ENCODE results near the gene ASTN2. TPM values are rescaled to one million over a fixed set of nuclear protein-coding genes. Genes with fewer than 3 reads are reported as not detected.

Gene ASTN2
- total and polyA plus RNA-seq, 9 donors = 1.8 to 6.4 (median 3.2) TPM

GRCh38 chr9:116423149-116423548 lies 991.7 kb downstream of the ASTN2 start:
- Histone ChIP-seq H3K9me3 (no peaks in the 10 kb centered on the region), H3K4me3 (no peak overlapping the region), H3K27ac (no peak overlapping the region), H3K4me1 (ENCODE audit: insufficient read depth) (no peaks in the 10 kb centered on the region), H3K27me3 (no peaks in the 10 kb centered on the region), H3K36me3 (no peaks in the 10 kb centered on the region)
- intact Hi-C loops (cut with DNase I) = no loop called here
- WGBS, 3 donors = 81 to 96% (median 95%) methylated on average over 1 of the region's 1 CpG
- DNase-seq = no peak
- TF ChIP-seq POLR2A (IDR thresholded peaks at IDR 0.05) = no peak

GRCh38 chr9:116422119-116422979 lies 992.5 kb downstream of the ASTN2 start:
- Histone ChIP-seq H3K27ac (no peak overlapping the region), H3K36me3 (no peaks in the 10 kb centered on the region), H3K9me3 (no peaks in the 10 kb centered on the region), H3K4me3 (no peak overlapping the region), H3K4me1 (ENCODE audit: insufficient read depth) (no peaks in the 10 kb centered on the region), H3K27me3 (no peaks in the 10 kb centered on the region)
- intact Hi-C loops (cut with DNase I) = no loop called here
- 89 to 96% (median 94%) methylated on average over 5 of the region's 5 CpGs for WGBS, 3 donors
- TF ChIP-seq POLR2A (IDR thresholded peaks at IDR 0.05) = no peak
- DNase-seq = no peak

DNA sequence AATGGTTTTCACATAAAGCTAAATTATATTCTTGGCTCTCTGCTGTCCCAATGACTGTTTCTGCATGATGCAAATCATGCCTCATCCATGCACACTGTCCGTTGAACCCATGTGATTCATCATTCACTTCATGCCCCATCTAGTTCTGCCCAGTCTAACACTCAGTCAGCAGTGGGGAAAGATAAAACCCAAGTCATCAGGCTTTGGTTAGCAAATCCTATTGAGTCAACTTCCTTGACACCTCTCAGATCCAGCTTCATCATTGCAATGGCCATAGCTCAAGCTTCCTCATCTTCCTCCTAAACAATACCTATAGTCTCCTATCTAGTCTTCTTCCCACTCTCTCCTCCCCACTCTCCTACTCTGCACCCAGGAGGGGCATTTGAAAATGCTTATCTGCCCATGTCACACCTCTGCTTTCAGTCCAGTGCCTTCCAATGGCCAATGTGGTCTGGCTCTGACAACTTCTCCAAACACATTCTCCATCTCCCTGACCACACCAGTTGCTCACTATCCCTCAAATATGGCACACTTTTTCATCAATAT lies 993.8 kb downstream of the ASTN2 start:
- DNase-seq = no peak
- intact Hi-C loops (cut with DNase I) = no loop called here
- WGBS, 3 donors = 91 to 96% (median 94%) methylated on average over 1 of the region's 1 CpG
- Histone ChIP-seq H3K27me3 (no peaks in the 10 kb centered on the region), H3K36me3 (no peaks in the 10 kb centered on the region), H3K27ac (no peak overlapping the region), H3K9me3 (no peaks in the 10 kb centered on the region), H3K4me3 (no peak overlapping the region), H3K4me1 (ENCODE audit: insufficient read depth) (no peaks in the 10 kb centered on the region)
- TF ChIP-seq, protein P1, sequence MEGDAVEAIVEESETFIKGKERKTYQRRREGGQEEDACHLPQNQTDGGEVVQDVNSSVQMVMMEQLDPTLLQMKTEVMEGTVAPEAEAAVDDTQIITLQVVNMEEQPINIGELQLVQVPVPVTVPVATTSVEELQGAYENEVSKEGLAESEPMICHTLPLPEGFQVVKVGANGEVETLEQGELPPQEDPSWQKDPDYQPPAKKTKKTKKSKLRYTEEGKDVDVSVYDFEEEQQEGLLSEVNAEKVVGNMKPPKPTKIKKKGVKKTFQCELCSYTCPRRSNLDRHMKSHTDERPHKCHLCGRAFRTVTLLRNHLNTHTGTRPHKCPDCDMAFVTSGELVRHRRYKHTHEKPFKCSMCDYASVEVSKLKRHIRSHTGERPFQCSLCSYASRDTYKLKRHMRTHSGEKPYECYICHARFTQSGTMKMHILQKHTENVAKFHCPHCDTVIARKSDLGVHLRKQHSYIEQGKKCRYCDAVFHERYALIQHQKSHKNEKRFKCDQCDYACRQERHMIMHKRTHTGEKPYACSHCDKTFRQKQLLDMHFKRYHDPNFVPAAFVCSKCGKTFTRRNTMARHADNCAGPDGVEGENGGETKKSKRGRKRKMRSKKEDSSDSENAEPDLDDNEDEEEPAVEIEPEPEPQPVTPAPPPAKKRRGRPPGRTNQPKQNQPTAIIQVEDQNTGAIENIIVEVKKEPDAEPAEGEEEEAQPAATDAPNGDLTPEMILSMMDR (IDR thresholded peaks at IDR 0.05) = no peak
- TF ChIP-seq EP300 (IDR thresholded peaks at IDR 0.05) (no peak), POLR2A (IDR thresholded peaks at IDR 0.05) (no peak)

- no peaks in the 10 kb centered on the region for H3K36me3 ChIP-seq
- no peaks in the 10 kb centered on the region for H3K27me3 ChIP-seq
- no peak overlapping the region for H3K27ac ChIP-seq
- DNase-seq = no peak
- H3K4me3 ChIP-seq = no peak overlapping the region
- 72 to 79% (median 74%) methylated on average over 3 of the region's 3 CpGs for WGBS, 3 donors
- TF ChIP-seq, protein P1 (IDR thresholded peaks at IDR 0.05) = no peak
- TF ChIP-seq EP300 (IDR thresholded peaks at IDR 0.05) = no peak
- no peak for TF ChIP-seq POLR2A (IDR thresholded peaks at IDR 0.05)
- H3K4me1 ChIP-seq (ENCODE audit: insufficient read depth) = no peaks in the 10 kb centered on the region
- no peaks in the 10 kb centered on the region for H3K9me3 ChIP-seq
- intact Hi-C loops (cut with DNase I) = no loop called here
Measured at GRCh38 chr9:116419181-116419580, 995.7 kb downstream of the ASTN2 start.

GRCh38 chr9:116417464-116417863 lies 997.4 kb downstream of the ASTN2 start:
- Histone ChIP-seq H3K27me3 (no peaks in the 10 kb centered on the region), H3K27ac (no peak overlapping the region), H3K4me3 (no peak overlapping the region), H3K9me3 (no peaks in the 10 kb centered on the region), H3K4me1 (ENCODE audit: insufficient read depth) (no peaks in the 10 kb centered on the region), H3K36me3 (no peaks in the 10 kb centered on the region)
- DNase-seq = no peak
- 87 to 88% (median 87%) methylated on average over 2 of the region's 2 CpGs for WGBS, 3 donors
- intact Hi-C loops (cut with DNase I) = no loop called here
- TF ChIP-seq POLR2A (IDR thresholded peaks at IDR 0.05) (no peak), EP300 (IDR thresholded peaks at IDR 0.05) (no peak)
- TF ChIP-seq, protein P1 (IDR thresholded peaks at IDR 0.05) = no peak
